ENCODE data around the gene SMO. TPM values are rescaled to one million over a fixed set of nuclear protein-coding genes. Genes with fewer than 3 reads are reported as not detected.

SMO gene
- total and polyA plus RNA-seq, 4 donors: 2.9 to 16.3 (median 10.7) TPM

- 62% methylated on average over 18 of the region's 18 CpGs for WGBS
- peaks cover 0 to 2% (median under 1%) of the 10 kb centered on the region in 4 donors for H3K36me3 ChIP-seq (ENCODE audit: control insufficient read depth in 4 of 4, insufficient read depth in 3 of 4, low read depth in 1 of 4, low read length in 3 of 4)
Measured at GRCh38 chr7:129205987-129206785, 17.8 kb downstream of the SMO start.

More at GRCh38 chr7:129205987-129206785, 17.8 kb downstream of the SMO start:
- Histone ChIP-seq H3K4me3 (ENCODE audit: low read depth in 1 of 3, low read length in 3 of 3) (no peak overlapping the region), H3K9ac (ENCODE audit: low read depth in 1 of 2, low read length in 2 of 2) (no peak overlapping the region), H3K9me3 (ENCODE audit: control insufficient read depth in 4 of 4, low read length in 3 of 4) (no peaks in the 10 kb centered on the region), H3K4me1 (ENCODE audit: control insufficient read depth in 4 of 4, insufficient read depth in 4 of 4, low read length in 3 of 4) (peaks cover 10 to 76% (median 58%) of the 10 kb centered on the region in 4 donors), H3K27me3 (ENCODE audit: control insufficient read depth in 4 of 4, insufficient read depth in 4 of 4, low read length in 3 of 4) (no peaks in the 10 kb centered on the region), H3K27ac (ENCODE audit: low read depth in 1 of 2, low read length in 2 of 2) (no peak overlapping the region)
- TF ChIP-seq REST (IDR thresholded peaks at IDR 0.05) (no peak), HNF4A (conservative IDR thresholded peaks at IDR 0.05) (no peak), HNF4G (IDR thresholded peaks at IDR 0.05) (no peak), MAX (IDR thresholded peaks at IDR 0.05) (no peak), RAD21 (IDR thresholded peaks at IDR 0.05) (no peak), ZBTB33 (IDR thresholded peaks at IDR 0.05) (no peak), TAF1 (conservative IDR thresholded peaks at IDR 0.05) (no peak), RXRA (IDR thresholded peaks at IDR 0.05) (no peak), CTCF (IDR thresholded peaks at IDR 0.05; ENCODE audit: low read depth, low read length, missing input control) (no peak), GABPA (IDR thresholded peaks at IDR 0.05 in 1 of 2, conservative IDR thresholded peaks at IDR 0.05 in 1 of 2) (no peak), NR2F2 (IDR thresholded peaks at IDR 0.05) (no peak), FOXA2 (IDR thresholded peaks at IDR 0.05) (no peak), YY1 (IDR thresholded peaks at IDR 0.05) (no peak), FOXA1 (IDR thresholded peaks at IDR 0.05) (no peak), EGR1 (IDR thresholded peaks at IDR 0.05; ENCODE audit: low read depth in 2 of 2) (no peak), SP1 (IDR thresholded peaks at IDR 0.05) (no peak), JUND (IDR thresholded peaks at IDR 0.05) (no peak)
- no peak for DNase-seq (ENCODE audit: low spot score)

Data from liver (tissue), 9 donors.